Effector CD4-positive, alpha-beta T cell (primary cell): Measurements from ENCODE around the gene TMEM208.

Experiments used
- DNase-seq: peaks from one replicate; pipeline ENCODE4 v3.0.0-alpha.2; 2020

The TMEM208 gene

GRCh38 chr16:67252609-67253497 lies 25.9 kb downstream of the TMEM208 start:
- no peak for DNase-seq

- DNase-seq, result no peak
Measured at GRCh38 chr16:67254801-67255552, 28.0 kb downstream of the TMEM208 start.

- no peak for DNase-seq
Measured at GRCh38 chr16:67255553-67256221, 28.8 kb downstream of the TMEM208 start.

- DNase-seq, result no peak
Measured at GRCh38 chr16:67256701-67257230, 29.8 kb downstream of the TMEM208 start.

GRCh38 chr16:67257486-67258160 lies 30.7 kb downstream of the TMEM208 start:
- no peak for DNase-seq

GRCh38 chr16:67258161-67258835 lies 31.4 kb downstream of the TMEM208 start:
- no peak for DNase-seq

- no peak for DNase-seq
Measured at GRCh38 chr16:67259705-67260104, 32.8 kb downstream of the TMEM208 start.

- DNase-seq, result no peak
Measured at GRCh38 chr16:67260426-67261063, 33.6 kb downstream of the TMEM208 start.

- DNase-seq, result no peak
Measured at GRCh38 chr16:67263201-67263600, 36.3 kb downstream of the TMEM208 start.

GRCh38 chr16:67264277-67264676 lies 37.3 kb downstream of the TMEM208 start:
- no peak for DNase-seq

- DNase-seq, result no peak
Measured at GRCh38 chr16:67264866-67265265, 37.9 kb downstream of the TMEM208 start.

- no peak for DNase-seq
Measured at GRCh38 chr16:67265834-67266233, 38.9 kb downstream of the TMEM208 start.

GRCh38 chr16:67268136-67268579 lies 41.2 kb downstream of the TMEM208 start:
- no peak for DNase-seq

GRCh38 chr16:67269766-67270165 lies 42.8 kb downstream of the TMEM208 start:
- DNase-seq, result no peak

- DNase-seq, result no peak
Measured at GRCh38 chr16:67270931-67271338, 44.0 kb downstream of the TMEM208 start.

- no peak for DNase-seq
Measured at GRCh38 chr16:67271446-67271845, 44.5 kb downstream of the TMEM208 start.

GRCh38 chr16:67275321-67275720 lies 48.4 kb downstream of the TMEM208 start:
- no peak for DNase-seq

GRCh38 chr16:67277294-67277998 lies 50.5 kb downstream of the TMEM208 start:
- no peak for DNase-seq

GRCh38 chr16:67277999-67278772 lies 51.3 kb downstream of the TMEM208 start:
- DNase-seq, result no peak
